ENCODE results near the gene SLC26A1.

- TF ChIP-seq CTCF (IDR thresholded peaks at IDR 0.05) (no peak), POLR2A (IDR thresholded peaks at IDR 0.05) (no peak)
These were observed 29.5 kb upstream of the SLC26A1 start for GRCh38 chr4:1022739-1023066.
